ES-I3 (cell line): Measurements from ENCODE around the gene RIMBP2.

Experiments used
- H3K36me3 ChIP-seq: 2 replicates; pipeline ENCODE4 v1.6.1; 2013; ENCODE audit warnings: mild to moderate bottlenecking, low read length, control low read depth, moderate library complexity; ENCODE audit not compliant: insufficient read depth
- H3K4me1 ChIP-seq: 2 replicates; pipeline ENCODE4 v1.6.1; 2013; ENCODE audit warnings: mild to moderate bottlenecking, control low read depth, low read length; ENCODE audit not compliant: insufficient read depth
- H3K9ac ChIP-seq: 2 replicates; pipeline ENCODE4 v1.6.1; 2013; ENCODE audit warnings: low read depth, mild to moderate bottlenecking, low read length, moderate library complexity
- H3K9me3 ChIP-seq: 2 replicates; pipeline ENCODE4 v1.6.1; 2013; ENCODE audit warnings: mild to moderate bottlenecking, low read length, moderate library complexity; ENCODE audit not compliant: control insufficient read depth, insufficient read depth

The RIMBP2 gene

GRCh38 chr12:130565189-130565588 is 150.9 kb downstream of the RIMBP2 start:
- peaks cover 2% of the 10 kb centered on the region; the same call in 1 of the 2 replicates for H3K9me3 ChIP-seq
- no peak overlapping the region for H3K9ac ChIP-seq
- no peaks in the 10 kb centered on the region for H3K4me1 ChIP-seq
- H3K36me3 ChIP-seq: no peaks in the 10 kb centered on the region

GRCh38 chr12:130563323-130563722 is 152.8 kb downstream of the RIMBP2 start:
- no peaks in the 10 kb centered on the region for H3K36me3 ChIP-seq
- H3K4me1 ChIP-seq: no peaks in the 10 kb centered on the region
- H3K9me3 ChIP-seq: peaks cover 2% of the 10 kb centered on the region; the same call in 1 of the 2 replicates
- H3K9ac ChIP-seq: no peak overlapping the region

GRCh38 chr12:130562716-130563115 is 153.4 kb downstream of the RIMBP2 start:
- Histone ChIP-seq H3K9ac (no peak overlapping the region), H3K9me3 (peaks cover 2% of the 10 kb centered on the region; the same call in 1 of the 2 replicates), H3K4me1 (no peaks in the 10 kb centered on the region), H3K36me3 (no peaks in the 10 kb centered on the region)

- no peaks in the 10 kb centered on the region for H3K36me3 ChIP-seq
- H3K9me3 ChIP-seq: 0 out of 2 replicates have a peak, but pooled peaks cover 2% of the 10 kb centered on the region
These were observed 155.8 kb downstream of the RIMBP2 start for GRCh38 chr12:130560321-130560720.

GRCh38 chr12:130559806-130560205 is 156.3 kb downstream of the RIMBP2 start:
- no peaks in the 10 kb centered on the region for H3K36me3 ChIP-seq
- no peak overlapping the region for H3K9ac ChIP-seq
- H3K9me3 ChIP-seq: no peaks in the 10 kb centered on the region
- no peaks in the 10 kb centered on the region for H3K4me1 ChIP-seq

More at GRCh38 chr12:130560321-130560720, 155.8 kb downstream of the RIMBP2 start:
- Histone ChIP-seq H3K9ac (no peak overlapping the region), H3K4me1 (no peaks in the 10 kb centered on the region)

GRCh38 chr12:130557886-130558765 is 158.0 kb downstream of the RIMBP2 start:
- H3K36me3 ChIP-seq: no peaks in the 10 kb centered on the region
- no peak overlapping the region for H3K9ac ChIP-seq
- H3K9me3 ChIP-seq: no peaks in the 10 kb centered on the region
- H3K4me1 ChIP-seq: peaks cover 5% of the 10 kb centered on the region; the same call in 1 of the 2 replicates

- no peaks in the 10 kb centered on the region for H3K9me3 ChIP-seq
- peaks cover 5% of the 10 kb centered on the region; the same call in 1 of the 2 replicates for H3K4me1 ChIP-seq
- H3K9ac ChIP-seq: no peak overlapping the region
- H3K36me3 ChIP-seq: no peaks in the 10 kb centered on the region
These were observed 158.9 kb downstream of the RIMBP2 start for GRCh38 chr12:130557201-130557600.

- Histone ChIP-seq H3K9me3 (no peaks in the 10 kb centered on the region), H3K36me3 (no peaks in the 10 kb centered on the region), H3K9ac (no peak overlapping the region), H3K4me1 (peaks cover 5% of the 10 kb centered on the region; the same call in 1 of the 2 replicates)
These were observed 159.5 kb downstream of the RIMBP2 start for GRCh38 chr12:130556486-130557055.

- H3K4me1 ChIP-seq: peaks cover 5% of the 10 kb centered on the region; the same call in 1 of the 2 replicates
- H3K9ac ChIP-seq: no peak overlapping the region
- H3K36me3 ChIP-seq: no peaks in the 10 kb centered on the region
- no peaks in the 10 kb centered on the region; the same call in 1 of the 2 replicates for H3K9me3 ChIP-seq
These were observed 160.2 kb downstream of the RIMBP2 start for GRCh38 chr12:130555628-130556485.

GRCh38 chr12:130555221-130555620 is 160.9 kb downstream of the RIMBP2 start:
- no peak overlapping the region for H3K9ac ChIP-seq
- no peaks in the 10 kb centered on the region for H3K36me3 ChIP-seq
- H3K4me1 ChIP-seq: peaks cover 5% of the 10 kb centered on the region; the same call in 1 of the 2 replicates
- H3K9me3 ChIP-seq: no peaks in the 10 kb centered on the region; the same call in 1 of the 2 replicates

- Histone ChIP-seq H3K36me3 (no peaks in the 10 kb centered on the region), H3K9me3 (no peaks in the 10 kb centered on the region; the same call in 1 of the 2 replicates), H3K9ac (no peak overlapping the region), H3K4me1 (peaks cover 5% of the 10 kb centered on the region; the same call in 1 of the 2 replicates)
These were observed 163.6 kb downstream of the RIMBP2 start for GRCh38 chr12:130552483-130552996.

- Histone ChIP-seq H3K36me3 (no peaks in the 10 kb centered on the region), H3K9me3 (no peaks in the 10 kb centered on the region; the same call in 1 of the 2 replicates), H3K4me1 (peaks cover 5% of the 10 kb centered on the region; the same call in 1 of the 2 replicates), H3K9ac (no peak overlapping the region)
These were observed 166.7 kb downstream of the RIMBP2 start for GRCh38 chr12:130549361-130549760.

- Histone ChIP-seq H3K4me1 (no peaks in the 10 kb centered on the region), H3K36me3 (no peaks in the 10 kb centered on the region), H3K9ac (no peak overlapping the region), H3K9me3 (no peaks in the 10 kb centered on the region; the same call in 1 of the 2 replicates)
These were observed 168.5 kb downstream of the RIMBP2 start for GRCh38 chr12:130547480-130548155.
